GM21390 (cell line): ENCODE measurements around the gene UACA.
"Not testable (repeated sequence)": the region's sequence is repeated elsewhere in the genome, so short reads cannot be mapped to it uniquely, and the experiment has no call there.

ENCODE experiments used
- ATAC-seq: cut with Tn5 transposase; IDR thresholded peaks from one replicate; pipeline ENCODE4 v1.9.1; 2021; ENCODE audit not compliant: unreplicated experiment

Gene UACA

GRCh38 chr15:70753101-70753829, 10.1 kb downstream of the UACA start:
- no peak for ATAC-seq

GRCh38 chr15:70752193-70752635, 11.1 kb downstream of the UACA start:
- ATAC-seq, result no peak

GRCh38 chr15:70750203-70750869, 13.0 kb downstream of the UACA start:
- no peak for ATAC-seq

- no peak for ATAC-seq
Observed at GRCh38 chr15:70748281-70748747, 15.0 kb downstream of the UACA start.

GRCh38 chr15:70746598-70746997, 16.8 kb downstream of the UACA start:
- ATAC-seq, result not testable (repeated sequence)

- ATAC-seq, result no peak
Observed at GRCh38 chr15:70742928-70743327, 20.4 kb downstream of the UACA start.

- ATAC-seq, result no peak
Observed at GRCh38 chr15:70741677-70742293, 21.6 kb downstream of the UACA start.

- no peak for ATAC-seq
Observed at GRCh38 chr15:70741107-70741531, 22.2 kb downstream of the UACA start.

- ATAC-seq, result not testable (repeated sequence)
Observed at GRCh38 chr15:70735040-70735439, 28.3 kb downstream of the UACA start.

GRCh38 chr15:70729164-70729563, 34.2 kb downstream of the UACA start:
- ATAC-seq, result no peak

- ATAC-seq, result no peak
Observed at GRCh38 chr15:70726753-70727152, 36.6 kb downstream of the UACA start.

GRCh38 chr15:70723927-70724326, 39.4 kb downstream of the UACA start:
- no peak for ATAC-seq

GRCh38 chr15:70723122-70723422, 40.3 kb downstream of the UACA start:
- no peak for ATAC-seq

- ATAC-seq, result no peak
Observed at GRCh38 chr15:70722266-70723121, 40.9 kb downstream of the UACA start.

GRCh38 chr15:70720228-70721016, 42.9 kb downstream of the UACA start:
- ATAC-seq, result no peak

GRCh38 chr15:70717237-70717793, 46.0 kb downstream of the UACA start:
- ATAC-seq, result no peak

GRCh38 chr15:70715840-70716485, 47.4 kb downstream of the UACA start:
- ATAC-seq, result no peak

- ATAC-seq, result no peak
Observed at GRCh38 chr15:70714565-70714964, 48.8 kb downstream of the UACA start.

- ATAC-seq, result no peak
Observed at GRCh38 chr15:70714015-70714414, 49.3 kb downstream of the UACA start.

GRCh38 chr15:70712271-70712670, 51.1 kb downstream of the UACA start:
- ATAC-seq, result no peak
